HFFc6 (cell line): Measurements from ENCODE around the gene CDH13. TPM values are rescaled to one million over a fixed set of nuclear protein-coding genes. Genes with fewer than 3 reads are reported as not detected.

Experiments
- DNase-seq: peaks from one replicate; pipeline ENCODE4 v3.0.0-alpha.2; 2018
- H3K27ac Mint-ChIP-seq: 2 replicates; pipeline ENCODE4 v1.8.0; 2020; ENCODE audit warnings: mild to moderate bottlenecking, mixed read lengths
- H3K27me3 Mint-ChIP-seq: 2 replicates; pipeline ENCODE4 v1.8.0; 2021; ENCODE audit warnings: mild to moderate bottlenecking, moderate library complexity, mixed read lengths; ENCODE audit not compliant: insufficient read depth
- H3K36me3 Mint-ChIP-seq: 2 replicates; pipeline ENCODE4 v1.8.0; 2021; ENCODE audit warnings: low read depth, mixed read lengths
- H3K4me1 Mint-ChIP-seq: 2 replicates; pipeline ENCODE4 v1.8.0; 2020; ENCODE audit warnings: low read depth, mixed read lengths
- H3K4me3 Mint-ChIP-seq: 2 replicates; pipeline ENCODE4 v1.8.0; 2020; ENCODE audit warnings: mild to moderate bottlenecking, moderate library complexity, mixed read lengths
- H3K9me3 Mint-ChIP-seq: 2 replicates; pipeline ENCODE4 v1.8.0; 2020; ENCODE audit warnings: mild to moderate bottlenecking, mixed read lengths
- total RNA-seq, 6 experiments: library from RNA; stranded (reverse); fragmentation: NEBNext Ultra II Directional; extraction: Animal tissue kit (Norgen Biotek cat#: 25700); gene quantifications; 2 replicates in 1 of 6; 3 replicates in 5 of 6; pipeline ENCODE4 v1.2.3, GENCODE V29; 2021
- TF ChIP-seq, protein P1 (sequence below): fragments of 200-600 bp; sonication (generic); IDR thresholded peaks from 2 replicates; pipeline ENCODE4 v1.5.0; 2021; ENCODE audit warnings: antibody characterized with exemption, mild to moderate bottlenecking

The CDH13 gene
- total RNA-seq, 6 experiments from 2014 or later, result 3.6 to 14.7 (median 4.7) TPM

DNA sequence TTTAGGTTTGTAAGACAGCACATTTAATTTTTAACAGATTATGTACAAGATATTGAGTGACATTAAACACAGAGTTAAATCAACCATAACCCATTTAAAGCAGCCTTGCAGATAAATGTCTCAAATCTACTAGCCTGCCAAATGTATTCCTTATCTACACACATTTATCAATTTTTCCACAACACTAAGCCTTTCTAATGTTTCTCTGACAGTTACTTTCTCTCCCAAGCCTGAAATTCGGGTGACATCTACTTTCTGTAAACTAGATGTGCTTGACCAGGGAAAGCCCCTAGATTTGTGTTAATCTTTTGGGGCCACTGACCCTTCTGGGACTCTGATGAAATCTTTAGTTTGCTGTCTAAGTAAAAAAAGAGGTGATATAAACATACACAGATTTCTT is 69.0 kb downstream of the CDH13 start:
- Mint-ChIP-seq H3K4me3 (no peak overlapping the region), H3K27me3 (peaks cover 1% of the 10 kb centered on the region; the same call in 1 of the 2 replicates), H3K36me3 (no peaks in the 10 kb centered on the region), H3K27ac (no peak overlapping the region), H3K4me1 (peaks cover 48% of the 10 kb centered on the region), H3K9me3 (no peaks in the 10 kb centered on the region)
- no peak for DNase-seq
- TF ChIP-seq, protein P1, sequence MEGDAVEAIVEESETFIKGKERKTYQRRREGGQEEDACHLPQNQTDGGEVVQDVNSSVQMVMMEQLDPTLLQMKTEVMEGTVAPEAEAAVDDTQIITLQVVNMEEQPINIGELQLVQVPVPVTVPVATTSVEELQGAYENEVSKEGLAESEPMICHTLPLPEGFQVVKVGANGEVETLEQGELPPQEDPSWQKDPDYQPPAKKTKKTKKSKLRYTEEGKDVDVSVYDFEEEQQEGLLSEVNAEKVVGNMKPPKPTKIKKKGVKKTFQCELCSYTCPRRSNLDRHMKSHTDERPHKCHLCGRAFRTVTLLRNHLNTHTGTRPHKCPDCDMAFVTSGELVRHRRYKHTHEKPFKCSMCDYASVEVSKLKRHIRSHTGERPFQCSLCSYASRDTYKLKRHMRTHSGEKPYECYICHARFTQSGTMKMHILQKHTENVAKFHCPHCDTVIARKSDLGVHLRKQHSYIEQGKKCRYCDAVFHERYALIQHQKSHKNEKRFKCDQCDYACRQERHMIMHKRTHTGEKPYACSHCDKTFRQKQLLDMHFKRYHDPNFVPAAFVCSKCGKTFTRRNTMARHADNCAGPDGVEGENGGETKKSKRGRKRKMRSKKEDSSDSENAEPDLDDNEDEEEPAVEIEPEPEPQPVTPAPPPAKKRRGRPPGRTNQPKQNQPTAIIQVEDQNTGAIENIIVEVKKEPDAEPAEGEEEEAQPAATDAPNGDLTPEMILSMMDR, result no peak

DNA sequence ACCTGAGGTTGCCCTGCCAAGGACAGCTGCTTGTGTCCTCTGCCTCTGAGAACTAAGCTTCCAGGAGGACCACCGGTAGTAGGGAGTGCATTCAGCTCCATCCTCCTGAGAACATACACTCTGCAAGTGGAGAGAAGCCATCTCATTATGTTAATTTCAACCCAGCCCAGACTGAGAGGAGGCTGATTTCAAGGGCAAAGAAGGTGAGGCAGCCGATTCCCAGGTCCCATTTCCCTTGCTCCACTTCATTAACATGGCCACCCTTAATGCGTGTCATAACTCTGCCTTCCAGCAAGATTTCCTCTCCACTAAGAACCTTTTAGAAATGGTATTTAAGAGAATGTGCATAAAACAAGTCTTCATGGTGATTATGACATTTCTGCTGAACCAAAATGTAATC is 72.5 kb downstream of the CDH13 start:
- H3K27ac Mint-ChIP-seq, result peak overlapping the region; percentile 74
- no peaks in the 10 kb centered on the region for H3K36me3 Mint-ChIP-seq
- DNase-seq, result no peak
- no peaks in the 10 kb centered on the region for H3K9me3 Mint-ChIP-seq
- H3K4me3 Mint-ChIP-seq, result no peak overlapping the region
- H3K27me3 Mint-ChIP-seq, result no peaks in the 10 kb centered on the region; the same call in none of the 2 replicates
- peaks cover 51% of the 10 kb centered on the region for H3K4me1 Mint-ChIP-seq
- TF ChIP-seq, protein P1, result no peak

DNA sequence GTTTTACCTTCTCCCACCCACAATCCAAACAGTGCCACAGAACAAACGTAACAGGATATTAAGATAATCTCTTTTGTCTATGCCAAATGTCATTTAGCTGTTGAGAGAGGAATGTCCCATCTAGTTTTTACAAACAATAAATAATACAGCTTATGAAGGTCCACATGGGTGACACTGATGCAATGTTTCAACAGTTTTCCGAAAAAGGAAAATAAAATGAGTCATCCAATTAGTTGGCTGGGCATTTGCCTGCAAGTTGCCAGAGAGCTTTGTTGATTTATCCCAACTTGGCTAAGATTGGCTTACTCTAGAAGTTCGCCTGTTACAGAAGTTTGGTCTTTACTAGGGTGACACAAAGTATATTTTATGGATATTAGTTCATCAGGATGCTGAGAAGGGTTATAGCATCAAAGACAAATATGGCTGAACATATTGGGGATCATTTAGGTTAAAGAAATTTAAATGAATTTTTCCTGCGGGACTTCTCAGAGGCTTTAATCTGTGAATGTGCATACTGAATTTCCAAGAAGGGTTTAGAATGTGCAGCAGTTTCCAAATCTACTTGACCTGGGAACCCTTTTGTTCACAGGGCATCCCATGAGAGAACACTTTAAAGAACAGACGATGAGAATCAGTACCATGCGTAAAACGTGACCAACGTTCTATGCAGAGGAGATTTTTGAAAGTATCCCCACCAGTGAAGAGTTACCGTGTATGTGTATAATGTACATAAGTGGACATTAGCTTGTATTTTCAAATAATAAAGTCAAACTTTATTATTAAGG is 73.1 kb downstream of the CDH13 start:
- Mint-ChIP-seq H3K9me3 (no peaks in the 10 kb centered on the region), H3K4me3 (peak overlapping the region; percentile 29; the same call in 1 of the 2 replicates), H3K4me1 (peaks cover 45% of the 10 kb centered on the region), H3K36me3 (no peaks in the 10 kb centered on the region), H3K27ac (peak overlapping the region; percentile 74), H3K27me3 (no peaks in the 10 kb centered on the region; the same call in none of the 2 replicates)
- peak; percentile 78 for DNase-seq
- TF ChIP-seq, protein P1, result no peak

DNA sequence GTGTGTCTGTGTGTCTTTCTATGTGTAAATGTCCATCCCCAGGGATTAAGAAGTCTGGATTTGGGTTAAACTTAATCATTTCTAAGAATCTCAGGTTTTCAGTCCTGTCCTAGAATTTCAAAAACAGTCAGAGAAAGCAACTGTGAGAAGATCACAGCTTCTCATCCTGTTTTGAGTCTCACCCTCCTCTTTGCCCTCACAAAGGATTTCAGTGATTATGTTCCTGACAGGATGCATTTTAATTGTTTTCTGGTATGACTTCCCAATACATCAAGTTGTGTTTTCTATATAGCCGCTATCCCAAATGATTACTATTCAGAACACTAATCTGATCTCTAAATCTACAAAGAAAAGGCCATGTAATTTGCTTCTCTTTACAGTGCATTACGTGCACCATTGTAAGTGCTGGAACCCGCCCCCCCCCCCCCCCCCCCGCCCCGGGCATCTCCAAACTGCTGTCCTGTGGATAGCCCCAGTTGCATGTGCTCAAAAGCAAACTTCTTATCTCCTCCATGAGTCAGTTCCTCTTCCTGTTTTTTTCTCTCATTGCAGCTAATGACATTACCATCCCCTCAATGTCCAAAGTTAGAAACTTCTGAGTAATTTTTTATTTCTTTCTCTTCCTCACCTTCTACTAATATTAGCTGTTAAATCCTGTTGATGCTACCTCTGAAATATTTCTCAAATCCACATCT is 73.9 kb downstream of the CDH13 start:
- H3K4me1 Mint-ChIP-seq, result peaks cover 37% of the 10 kb centered on the region
- no peaks in the 10 kb centered on the region for H3K36me3 Mint-ChIP-seq
- no peaks in the 10 kb centered on the region for H3K9me3 Mint-ChIP-seq
- peak overlapping the region; percentile 3; the same call in 1 of the 2 replicates for H3K4me3 Mint-ChIP-seq
- DNase-seq, result peak; percentile 32
- no peaks in the 10 kb centered on the region; the same call in none of the 2 replicates for H3K27me3 Mint-ChIP-seq
- peak overlapping the region; percentile 36 for H3K27ac Mint-ChIP-seq
- TF ChIP-seq, protein P1, result no peak

DNA sequence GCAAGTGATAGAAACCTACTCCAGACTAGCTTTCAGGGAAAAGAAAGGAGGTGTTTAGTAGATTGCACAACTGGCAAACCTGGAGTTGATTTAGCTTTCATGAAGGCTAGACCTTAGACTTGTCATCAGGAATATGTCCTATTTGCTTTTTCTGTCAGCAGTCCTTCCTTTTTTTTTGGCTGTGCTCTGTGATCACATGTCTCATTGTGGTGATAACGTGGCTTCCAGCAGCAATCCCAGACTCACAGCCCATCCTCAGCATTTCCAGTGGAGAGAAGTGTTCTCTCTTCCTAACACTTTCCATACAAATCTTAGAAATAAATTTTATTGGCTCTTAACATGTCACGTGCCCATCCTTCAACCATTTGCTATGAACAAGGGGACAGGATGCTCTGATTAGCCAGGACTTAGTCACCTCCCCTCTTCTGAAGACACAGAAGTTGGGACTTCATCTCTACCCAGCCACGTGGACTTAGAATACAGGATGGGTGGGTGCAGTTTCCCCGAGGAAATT is 74.7 kb downstream of the CDH13 start:
- Mint-ChIP-seq H3K4me3 (peak overlapping the region; percentile 3; the same call in 1 of the 2 replicates), H3K9me3 (no peaks in the 10 kb centered on the region), H3K27ac (peak overlapping the region; percentile 36), H3K4me1 (peaks cover 34% of the 10 kb centered on the region), H3K36me3 (no peaks in the 10 kb centered on the region), H3K27me3 (no peaks in the 10 kb centered on the region; the same call in none of the 2 replicates)
- no peak for DNase-seq
- TF ChIP-seq, protein P1, result no peak
